ENCODE data around the gene MSL3B.

MSL3B gene

DNA sequence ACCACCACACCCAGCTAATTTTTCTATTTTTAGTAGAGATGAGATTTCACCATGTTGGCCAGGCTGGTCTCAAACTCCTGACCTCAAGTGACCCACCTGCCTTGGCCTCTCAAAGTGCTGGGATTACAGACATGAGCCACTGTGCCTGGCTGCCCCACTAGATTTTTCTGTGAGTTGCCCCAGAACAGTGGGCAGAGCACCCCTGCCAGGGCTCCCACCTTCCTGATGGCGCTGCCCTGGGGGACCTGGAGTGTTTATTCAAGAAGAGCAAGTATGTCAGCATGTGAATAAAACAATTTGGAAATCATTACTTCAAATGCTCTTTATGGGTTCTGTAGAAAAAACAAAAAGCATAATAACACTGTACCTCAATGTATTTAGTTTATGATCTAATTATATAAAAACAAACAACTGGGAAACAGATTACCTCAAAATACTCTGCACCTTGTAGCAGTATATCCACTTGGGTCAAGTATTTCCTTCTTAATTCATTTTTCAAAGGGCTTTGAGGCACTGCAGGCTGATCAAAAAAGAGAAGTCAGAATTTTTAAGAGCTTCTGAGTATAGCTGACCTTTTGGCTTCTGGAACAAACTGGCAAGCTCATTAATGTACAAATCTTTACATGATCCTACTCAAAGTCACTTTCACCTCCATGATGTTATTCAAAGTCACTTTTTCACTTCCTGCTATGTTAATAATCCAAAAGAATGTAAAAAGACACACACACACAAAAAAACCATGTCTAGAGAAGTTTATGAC, 22.7 kb downstream of the MSL3B start:
- TF ChIP-seq EZH2phosphoT487 (IDR thresholded peaks at IDR 0.05; ENCODE audit: low read depth): no peak
- TF ChIP-seq, protein P1, sequence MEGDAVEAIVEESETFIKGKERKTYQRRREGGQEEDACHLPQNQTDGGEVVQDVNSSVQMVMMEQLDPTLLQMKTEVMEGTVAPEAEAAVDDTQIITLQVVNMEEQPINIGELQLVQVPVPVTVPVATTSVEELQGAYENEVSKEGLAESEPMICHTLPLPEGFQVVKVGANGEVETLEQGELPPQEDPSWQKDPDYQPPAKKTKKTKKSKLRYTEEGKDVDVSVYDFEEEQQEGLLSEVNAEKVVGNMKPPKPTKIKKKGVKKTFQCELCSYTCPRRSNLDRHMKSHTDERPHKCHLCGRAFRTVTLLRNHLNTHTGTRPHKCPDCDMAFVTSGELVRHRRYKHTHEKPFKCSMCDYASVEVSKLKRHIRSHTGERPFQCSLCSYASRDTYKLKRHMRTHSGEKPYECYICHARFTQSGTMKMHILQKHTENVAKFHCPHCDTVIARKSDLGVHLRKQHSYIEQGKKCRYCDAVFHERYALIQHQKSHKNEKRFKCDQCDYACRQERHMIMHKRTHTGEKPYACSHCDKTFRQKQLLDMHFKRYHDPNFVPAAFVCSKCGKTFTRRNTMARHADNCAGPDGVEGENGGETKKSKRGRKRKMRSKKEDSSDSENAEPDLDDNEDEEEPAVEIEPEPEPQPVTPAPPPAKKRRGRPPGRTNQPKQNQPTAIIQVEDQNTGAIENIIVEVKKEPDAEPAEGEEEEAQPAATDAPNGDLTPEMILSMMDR (IDR thresholded peaks at IDR 0.05; ENCODE audit: low read depth, low read length): no peak
- H3K9ac ChIP-seq (ENCODE audit: low read length): no peak overlapping the region
- no peak overlapping the region for H3K4me3 ChIP-seq (ENCODE audit: low read length)
- H4K20me1 ChIP-seq (ENCODE audit: insufficient read depth, low read length): peaks cover 25% of the 10 kb centered on the region; the same call in 1 of the 2 replicates
- no peaks in the 10 kb centered on the region for H3K9me3 ChIP-seq (ENCODE audit: insufficient read depth, low read length)
- H3K4me2 ChIP-seq (ENCODE audit: low read length): no peak overlapping the region
- no peaks in the 10 kb centered on the region for H3K27me3 ChIP-seq (ENCODE audit: low read depth, low read length)
- peaks cover 78% of the 10 kb centered on the region for H3K79me2 ChIP-seq (ENCODE audit: low read length)
- peaks cover 11% of the 10 kb centered on the region for H3K4me1 ChIP-seq (ENCODE audit: low read length)
- H2AFZ ChIP-seq (ENCODE audit: low read depth, low read length): no peak overlapping the region
- H3K27ac ChIP-seq (ENCODE audit: low read length): peak overlapping the region; percentile 21; the same call in 1 of the 2 replicates
- H3K36me3 ChIP-seq (replicated peaks; ENCODE audit: low read depth, low read length): peaks cover 86% of the 10 kb centered on the region

DNA sequence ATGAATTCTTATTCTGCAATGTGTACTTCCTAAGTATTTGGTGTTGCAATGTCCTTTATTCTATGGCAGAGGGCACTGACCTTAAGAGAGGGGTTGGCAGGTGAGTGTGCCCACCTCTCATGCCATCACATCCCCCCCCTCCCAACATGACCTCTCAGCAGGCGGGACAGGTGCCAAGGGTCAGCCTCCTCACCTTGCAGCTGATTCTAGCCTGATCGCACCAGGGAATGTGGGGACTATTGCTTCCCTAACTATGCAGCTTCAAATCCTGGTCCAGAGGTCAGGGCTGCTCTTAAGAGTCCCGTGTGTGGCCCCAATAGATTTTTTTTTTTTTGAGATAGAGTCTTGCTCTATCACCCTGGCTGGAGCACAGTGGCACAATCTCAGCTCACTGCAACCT, 23.4 kb downstream of the MSL3B start:
- Histone ChIP-seq H3K27ac (ENCODE audit: low read length) (no peak overlapping the region), H3K9ac (ENCODE audit: low read length) (no peak overlapping the region), H3K9me3 (ENCODE audit: insufficient read depth, low read length) (no peaks in the 10 kb centered on the region), H3K36me3 (replicated peaks; ENCODE audit: low read depth, low read length) (peaks cover 85% of the 10 kb centered on the region), H3K79me2 (ENCODE audit: low read length) (peaks cover 78% of the 10 kb centered on the region), H3K27me3 (ENCODE audit: low read depth, low read length) (no peaks in the 10 kb centered on the region), H3K4me3 (ENCODE audit: low read length) (no peak overlapping the region), H3K4me2 (ENCODE audit: low read length) (no peak overlapping the region), H2AFZ (ENCODE audit: low read depth, low read length) (no peak overlapping the region), H4K20me1 (ENCODE audit: insufficient read depth, low read length) (peaks cover 25% of the 10 kb centered on the region), H3K4me1 (ENCODE audit: low read length) (peaks cover 11% of the 10 kb centered on the region)
- no peak for TF ChIP-seq EZH2phosphoT487 (IDR thresholded peaks at IDR 0.05; ENCODE audit: low read depth)
- TF ChIP-seq, protein P1 (IDR thresholded peaks at IDR 0.05; ENCODE audit: low read depth, low read length): no peak

DNA sequence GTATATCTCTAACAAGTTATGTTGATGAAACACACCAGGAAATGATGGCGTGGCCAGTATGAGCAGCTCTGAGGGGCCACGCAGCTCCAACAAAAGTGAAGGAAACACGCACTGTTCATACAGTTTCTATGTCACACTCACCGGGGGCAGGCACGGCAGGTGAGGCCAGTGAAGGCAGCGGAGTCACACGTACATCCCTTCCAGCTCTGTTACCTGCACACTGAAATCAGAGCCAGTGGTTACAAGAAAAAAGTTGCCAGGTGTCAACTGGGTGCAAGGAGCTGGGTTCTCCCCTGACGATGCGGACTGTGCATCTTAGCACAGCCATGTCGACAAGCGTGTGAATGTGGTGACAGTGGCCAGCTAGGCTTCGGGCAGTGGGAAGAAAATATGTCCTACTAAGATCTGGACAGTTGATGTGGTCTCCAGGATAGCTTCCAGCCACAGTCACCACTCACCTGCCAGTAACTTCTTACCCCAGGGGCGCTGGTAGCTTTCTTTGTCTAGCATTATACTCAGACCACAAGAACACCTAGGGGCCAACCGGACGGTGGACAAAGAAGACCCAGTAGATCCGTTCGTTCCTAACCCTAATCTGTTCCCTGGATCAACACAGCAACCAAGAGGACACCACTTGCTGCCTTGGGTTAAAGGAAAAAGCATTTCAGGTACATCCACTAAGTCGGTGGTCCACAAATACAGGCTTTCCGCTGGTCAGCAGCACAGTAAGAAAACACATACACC, 23.9 kb downstream of the MSL3B start:
- Histone ChIP-seq H3K9me3 (ENCODE audit: insufficient read depth, low read length) (no peaks in the 10 kb centered on the region), H3K27ac (ENCODE audit: low read length) (no peak overlapping the region), H3K9ac (ENCODE audit: low read length) (no peak overlapping the region), H3K4me2 (ENCODE audit: low read length) (no peak overlapping the region), H3K36me3 (replicated peaks; ENCODE audit: low read depth, low read length) (peaks cover 84% of the 10 kb centered on the region), H3K4me1 (ENCODE audit: low read length) (peaks cover 11% of the 10 kb centered on the region), H2AFZ (ENCODE audit: low read depth, low read length) (no peak overlapping the region), H3K79me2 (ENCODE audit: low read length) (peaks cover 78% of the 10 kb centered on the region), H3K4me3 (ENCODE audit: low read length) (no peak overlapping the region), H4K20me1 (ENCODE audit: insufficient read depth, low read length) (peaks cover 26% of the 10 kb centered on the region), H3K27me3 (ENCODE audit: low read depth, low read length) (no peaks in the 10 kb centered on the region)
- TF ChIP-seq, protein P1 (IDR thresholded peaks at IDR 0.05; ENCODE audit: low read depth, low read length): no peak
- no peak for TF ChIP-seq EZH2phosphoT487 (IDR thresholded peaks at IDR 0.05; ENCODE audit: low read depth)

DNA sequence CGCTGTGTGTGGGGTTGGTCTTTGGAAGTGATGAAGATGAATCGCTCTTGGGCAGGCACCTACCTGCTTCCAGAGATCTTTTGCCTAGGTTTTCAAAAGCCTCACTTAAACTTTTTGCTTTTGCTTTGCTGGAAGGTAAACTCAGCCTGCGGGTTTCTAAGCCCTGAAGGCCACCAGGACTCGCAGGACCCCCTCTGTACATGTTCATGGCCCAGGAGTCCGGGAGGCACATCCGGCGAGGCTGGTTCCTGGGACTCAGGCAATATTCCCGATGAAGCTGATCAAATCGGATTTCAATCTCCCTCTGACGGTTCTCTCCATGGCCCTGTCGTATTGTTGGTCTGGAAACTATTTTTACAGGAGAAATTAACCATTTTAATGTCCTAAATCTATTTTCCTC, 27.0 kb downstream of the MSL3B start:
- Histone ChIP-seq H3K4me1 (ENCODE audit: low read length) (peaks cover 4% of the 10 kb centered on the region), H3K36me3 (replicated peaks; ENCODE audit: low read depth, low read length) (peaks cover 85% of the 10 kb centered on the region), H3K27me3 (ENCODE audit: low read depth, low read length) (no peaks in the 10 kb centered on the region), H3K9ac (ENCODE audit: low read length) (no peak overlapping the region), H3K27ac (ENCODE audit: low read length) (no peak overlapping the region), H3K79me2 (ENCODE audit: low read length) (peaks cover 78% of the 10 kb centered on the region), H3K9me3 (ENCODE audit: insufficient read depth, low read length) (no peaks in the 10 kb centered on the region), H4K20me1 (ENCODE audit: insufficient read depth, low read length) (peaks cover 41% of the 10 kb centered on the region), H2AFZ (ENCODE audit: low read depth, low read length) (no peak overlapping the region), H3K4me2 (ENCODE audit: low read length) (no peak overlapping the region), H3K4me3 (ENCODE audit: low read length) (no peak overlapping the region)
- TF ChIP-seq EZH2phosphoT487 (IDR thresholded peaks at IDR 0.05; ENCODE audit: low read depth): no peak
- TF ChIP-seq, protein P1 (IDR thresholded peaks at IDR 0.05; ENCODE audit: low read depth, low read length): no peak
